HuH-7 (cell line): ENCODE results near the gene UBE2H.
A peak's percentile ranks its signal among the peaks of the same experiment; 100 is the strongest.
"Not testable (repeated sequence)": the region's sequence is repeated elsewhere in the genome, so short reads cannot be mapped to it uniquely, and the experiment has no call there.

ENCODE experiments used
- DNase-seq: peaks from one replicate; pipeline ENCODE4 v3.0.0; 2011; ENCODE audit warnings: low spot score

Gene UBE2H

DNA sequence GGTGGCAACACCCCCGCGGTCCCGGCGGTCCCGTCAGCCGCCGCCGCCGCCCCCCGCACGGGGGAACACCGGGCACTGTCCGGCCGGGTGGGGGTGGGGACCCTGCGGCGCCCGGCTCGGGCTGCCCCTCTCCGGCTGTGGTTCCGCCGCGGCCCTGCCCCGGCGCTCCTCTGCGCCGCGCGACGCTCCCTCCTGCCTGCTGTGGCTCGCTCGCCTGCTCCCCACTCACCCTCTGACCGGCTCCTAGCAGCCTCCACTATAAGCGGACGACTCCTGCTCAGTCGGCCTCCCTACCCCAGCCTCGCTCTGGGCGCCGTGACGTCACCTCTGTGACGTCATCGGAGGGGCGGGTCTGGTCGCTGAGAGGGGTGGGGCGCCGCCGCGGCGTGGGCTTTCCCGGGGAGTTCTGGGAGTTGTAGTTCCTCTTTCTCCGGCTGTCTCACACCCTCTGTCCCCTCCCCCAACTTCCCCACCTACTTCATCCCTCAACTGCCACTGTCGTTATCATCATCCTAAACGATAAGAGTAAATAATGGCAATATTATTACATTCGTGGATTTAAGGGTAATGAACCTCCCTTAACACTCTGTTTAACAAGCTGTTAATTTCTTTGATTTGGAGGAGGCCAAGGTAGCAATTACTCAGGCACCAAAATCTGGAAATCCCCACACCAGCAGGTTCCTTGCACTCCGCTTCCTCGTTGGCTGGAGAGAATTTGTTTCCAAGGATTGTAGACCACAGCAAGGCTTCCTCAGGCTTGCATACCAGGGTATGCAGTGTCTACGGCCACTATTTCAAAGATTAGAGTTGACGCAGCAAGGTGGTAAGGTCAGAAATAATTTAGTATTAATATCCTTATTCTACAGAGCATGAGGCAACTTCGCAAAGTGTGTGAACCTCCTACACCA lies at the start of gene UBE2H:
UBE2H (minus strand) TSS at position 308 of the 908 bp plus-strand sequence. CDS start 405 bp downstream, outside the sequence.
- peak; percentile 94 for DNase-seq

DNA sequence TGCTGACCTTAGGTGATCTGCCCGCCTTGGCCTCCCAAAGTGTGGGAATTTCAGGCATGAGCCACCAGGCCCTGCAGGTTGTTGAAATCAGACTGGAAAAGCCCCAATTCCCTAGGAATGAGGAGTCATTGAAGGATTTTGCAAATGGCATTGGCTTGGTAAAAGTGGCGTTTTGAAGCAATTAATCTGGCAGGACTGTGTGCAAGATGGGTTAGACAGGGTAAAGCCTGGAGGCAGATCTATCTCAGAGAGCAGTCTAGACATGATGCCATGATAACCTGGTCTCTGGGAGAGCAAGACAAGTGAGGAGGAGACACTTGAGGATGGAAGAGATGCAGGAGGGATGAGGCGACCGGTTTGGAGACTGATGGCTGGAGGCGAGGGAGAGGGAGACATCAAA lies 45.7 kb upstream of the UBE2H start:
- no peak for DNase-seq

DNA sequence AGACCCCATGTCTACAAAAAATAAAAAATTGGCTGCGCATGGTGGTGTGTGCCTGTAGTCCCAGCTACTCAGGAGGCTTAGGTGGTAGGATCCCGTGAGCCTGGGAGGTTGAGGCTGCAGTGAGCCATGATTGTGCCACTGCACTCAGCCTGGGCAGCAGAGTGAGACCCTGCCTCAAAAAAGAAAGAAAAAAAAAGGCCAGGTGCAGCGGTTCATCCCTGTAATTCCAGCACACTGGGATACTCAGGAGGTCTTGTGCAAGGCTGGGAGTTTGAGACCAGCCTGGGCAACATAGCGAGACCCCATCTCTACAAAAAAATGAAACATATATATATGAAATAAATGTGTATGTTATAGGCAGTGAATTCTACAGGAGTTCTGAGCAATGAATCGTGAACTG lies 44.5 kb upstream of the UBE2H start:
- no peak for DNase-seq

DNA sequence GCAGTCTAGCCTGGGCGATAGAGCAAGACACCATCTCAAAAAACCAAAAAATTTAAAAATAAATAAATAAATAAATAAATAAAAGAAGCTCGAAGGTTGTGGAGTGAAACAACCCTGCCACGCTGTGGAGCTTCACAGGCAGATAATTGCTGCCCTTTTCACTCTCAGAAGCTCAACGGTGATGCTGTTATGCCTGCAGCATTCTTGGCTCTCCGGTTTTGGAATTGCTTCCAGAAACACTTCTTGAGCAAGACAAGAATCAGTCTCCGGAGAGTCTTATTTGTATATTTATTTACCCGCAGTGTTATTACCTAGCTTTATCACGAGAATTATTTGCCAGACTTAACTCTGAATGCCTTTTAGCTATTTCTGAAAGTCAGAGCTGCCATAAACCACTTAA lies 40.5 kb upstream of the UBE2H start:
- no peak for DNase-seq

DNA sequence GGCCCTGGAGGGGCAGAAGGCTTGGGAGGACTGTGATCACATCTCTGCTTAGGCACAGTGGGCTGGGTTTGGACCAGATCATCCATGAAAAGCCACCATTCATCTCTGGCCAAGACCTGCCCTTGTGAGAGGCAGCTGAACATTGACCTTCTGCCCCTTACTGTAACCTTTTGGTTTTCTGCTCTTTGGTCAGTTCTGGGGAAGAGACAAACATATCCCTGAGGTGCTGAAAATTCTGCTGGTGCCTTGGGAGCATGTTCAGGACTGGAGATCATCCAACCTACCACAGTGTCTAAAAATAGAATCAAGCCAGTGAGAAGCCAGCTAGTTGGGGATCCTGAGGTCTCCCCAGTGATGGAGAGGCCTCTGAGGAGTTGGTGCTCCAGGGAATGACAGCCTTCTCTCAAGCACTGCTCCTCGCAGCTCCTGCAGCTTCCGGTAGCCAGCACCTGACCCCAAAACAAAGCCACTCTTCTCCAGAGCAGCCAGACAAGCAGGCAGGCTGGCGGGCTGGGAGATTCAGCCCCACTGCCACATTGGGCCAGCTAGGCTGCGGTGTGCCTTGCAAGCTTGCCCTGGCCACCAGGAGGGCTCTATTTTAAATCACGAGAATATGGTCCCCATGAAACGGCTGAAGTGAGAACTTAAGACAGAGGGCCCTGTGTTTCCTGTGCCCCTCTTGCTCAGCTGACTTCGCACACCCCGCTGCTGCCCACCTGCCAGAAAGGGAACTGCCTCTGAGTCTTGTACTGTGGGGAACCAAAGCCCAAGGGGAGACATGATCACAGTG lies 37.8 kb upstream of the UBE2H start:
- DNase-seq, result no peak

DNA sequence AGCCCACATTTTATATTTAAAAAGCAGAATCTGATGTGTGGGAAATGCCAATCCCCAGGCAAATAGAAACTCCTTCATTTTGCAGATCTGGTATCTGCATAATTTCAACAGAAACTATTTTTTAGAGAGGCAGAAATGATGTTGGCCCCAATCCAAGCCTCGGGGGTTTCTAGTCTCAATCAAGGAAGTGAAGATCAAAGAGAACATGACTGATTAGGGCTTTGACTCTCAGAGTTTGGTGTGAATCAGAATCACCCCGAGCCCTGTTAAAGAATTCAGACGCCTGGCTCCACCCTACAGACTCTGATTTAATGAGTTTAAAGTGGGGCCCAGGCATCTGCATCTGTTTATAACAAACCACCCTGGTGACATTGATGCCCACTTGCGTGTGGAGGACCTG lies 36.7 kb upstream of the UBE2H start:
- no peak for DNase-seq

DNA sequence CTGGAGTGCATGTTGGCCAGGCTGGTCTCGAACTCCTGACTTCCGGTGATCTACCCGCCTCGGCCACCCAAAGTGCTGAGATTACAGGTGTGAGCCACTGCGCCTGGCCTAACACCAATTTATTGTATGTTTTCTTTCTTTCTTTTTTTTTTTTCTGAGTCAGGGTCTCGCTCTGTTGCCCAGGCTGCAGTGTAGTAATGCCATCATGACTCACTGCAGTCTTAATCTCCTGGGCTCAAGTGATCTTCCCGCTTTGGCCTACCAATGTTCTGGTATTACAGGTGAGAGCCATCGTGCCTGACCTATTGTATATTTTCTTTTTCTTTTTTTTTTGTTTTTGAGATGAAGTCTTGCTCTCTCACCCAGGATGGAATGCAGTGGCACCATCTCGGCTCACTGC lies 33.8 kb upstream of the UBE2H start:
- no peak for DNase-seq

DNA sequence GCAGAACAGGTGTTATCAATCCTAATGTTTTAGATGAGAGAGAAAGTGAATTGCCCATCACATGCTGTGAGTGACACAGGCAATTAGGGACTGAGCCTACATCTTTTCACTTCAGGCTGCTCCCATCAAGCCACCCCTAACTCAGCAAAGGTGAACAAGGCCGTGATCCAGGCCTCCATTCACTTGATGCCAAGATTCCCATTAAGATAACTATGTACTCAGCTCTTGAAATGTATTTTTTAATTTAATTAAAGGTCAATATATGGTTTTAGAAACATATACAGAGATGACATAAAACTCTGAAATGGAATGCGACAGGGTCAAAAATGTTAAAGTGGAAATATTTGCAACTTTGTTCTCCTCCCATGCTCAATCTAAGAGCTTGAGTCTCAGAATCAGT lies 27.9 kb upstream of the UBE2H start:
- DNase-seq, result no peak

DNA sequence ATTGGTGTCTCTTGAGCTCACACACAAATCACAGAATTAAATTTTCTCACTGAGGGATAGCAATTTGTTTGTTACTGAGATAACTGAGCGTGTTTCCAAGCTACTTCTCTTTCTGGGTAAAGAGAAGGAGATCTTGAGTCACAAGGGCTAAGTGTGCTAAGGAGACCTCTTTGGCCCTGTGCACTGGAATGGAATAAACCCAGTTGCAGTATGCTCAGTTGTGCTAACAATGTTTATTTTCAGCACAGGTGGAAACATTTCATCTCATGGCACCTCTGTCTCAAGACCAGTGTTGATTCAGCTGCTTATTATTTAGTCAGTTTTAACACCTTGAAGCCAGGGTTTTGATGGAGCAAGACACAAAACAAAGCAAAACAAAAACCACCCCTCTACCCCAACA lies 22.5 kb upstream of the UBE2H start:
- no peak for DNase-seq

DNA sequence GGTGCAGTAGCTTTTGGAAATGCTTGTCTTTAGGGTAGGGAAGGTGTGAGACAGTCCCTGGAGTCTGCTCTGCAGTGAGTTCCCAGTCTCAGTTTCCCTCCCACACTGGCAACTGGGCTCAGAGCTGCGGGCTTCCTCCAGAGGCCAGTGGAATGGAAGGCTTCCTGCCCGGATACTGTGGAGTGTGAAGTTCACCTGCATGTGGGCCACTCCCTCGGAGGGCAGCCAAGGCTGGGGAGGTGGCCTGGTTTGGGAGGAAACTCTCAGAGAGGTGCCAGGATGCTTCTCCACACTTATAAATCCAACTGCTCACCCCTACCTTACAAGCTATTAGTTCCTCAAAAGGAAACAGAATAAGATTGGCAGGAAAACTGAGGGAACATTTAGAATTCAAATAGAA lies 18.1 kb upstream of the UBE2H start:
- no peak for DNase-seq

DNA sequence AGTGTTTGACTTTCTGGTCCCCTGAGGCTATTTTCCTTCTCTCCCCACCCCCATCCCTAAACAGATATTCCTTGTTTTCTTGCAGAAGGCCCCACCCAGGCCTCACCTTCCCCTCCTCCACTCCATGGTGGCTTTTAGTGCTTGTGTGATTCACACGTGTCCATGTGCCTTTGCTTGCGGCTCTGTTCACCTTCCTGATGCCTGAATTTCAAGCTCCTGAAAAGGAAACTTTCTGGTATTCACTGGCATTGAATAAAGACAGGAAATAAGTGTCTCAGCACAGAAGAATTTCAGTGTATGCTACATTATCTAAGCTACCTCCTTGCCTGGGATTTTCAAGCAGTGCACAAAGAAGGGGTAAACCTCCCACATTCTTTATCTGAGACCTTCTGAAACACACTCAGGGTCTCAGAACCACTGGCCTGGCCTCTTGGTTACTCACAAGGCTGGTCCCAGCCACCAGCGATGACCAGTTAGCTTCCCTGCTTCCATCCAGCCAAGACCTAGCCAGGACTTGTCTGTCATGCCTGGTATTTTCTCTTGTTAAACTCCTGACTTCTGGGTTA lies 17.2 kb upstream of the UBE2H start:
- no peak for DNase-seq

DNA sequence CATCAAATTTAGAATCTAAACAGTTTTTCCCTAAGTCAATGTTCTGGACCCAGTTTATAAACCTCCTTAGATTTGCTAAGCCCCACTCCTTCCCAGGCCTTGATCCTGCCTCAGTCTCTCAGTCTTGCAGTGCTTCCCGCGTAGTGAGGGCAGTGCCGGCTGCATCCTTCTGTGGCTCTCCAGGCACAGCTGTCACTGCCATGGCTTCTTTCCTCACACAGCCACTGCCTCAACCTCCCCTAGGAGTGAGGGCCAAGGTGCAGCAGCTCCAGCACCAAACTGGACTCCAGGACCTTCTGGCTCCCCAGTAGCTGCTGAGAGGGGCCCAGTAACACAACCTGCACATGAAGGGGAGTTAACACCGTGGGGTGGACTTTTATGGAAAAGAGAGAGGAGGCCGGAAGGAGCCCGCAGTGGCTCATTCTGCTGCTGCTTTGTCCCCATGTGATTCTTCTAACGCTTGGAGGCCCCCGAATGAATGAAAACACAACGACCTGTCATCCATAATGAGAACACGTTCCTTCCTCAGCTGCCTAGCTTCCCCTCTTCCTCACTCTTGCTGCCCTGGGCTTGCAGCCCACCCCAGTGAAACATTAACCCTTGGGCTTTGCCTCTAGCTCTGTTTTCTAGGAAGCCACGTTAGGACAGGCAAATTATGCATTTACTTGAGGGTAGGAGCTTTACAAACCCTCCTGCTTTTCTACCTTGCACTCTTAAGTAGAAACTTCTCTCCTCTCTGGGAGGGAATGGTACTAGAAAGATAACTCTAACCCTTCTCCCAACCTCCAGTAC lies 16.0 kb upstream of the UBE2H start:
- DNase-seq, result no peak

DNA sequence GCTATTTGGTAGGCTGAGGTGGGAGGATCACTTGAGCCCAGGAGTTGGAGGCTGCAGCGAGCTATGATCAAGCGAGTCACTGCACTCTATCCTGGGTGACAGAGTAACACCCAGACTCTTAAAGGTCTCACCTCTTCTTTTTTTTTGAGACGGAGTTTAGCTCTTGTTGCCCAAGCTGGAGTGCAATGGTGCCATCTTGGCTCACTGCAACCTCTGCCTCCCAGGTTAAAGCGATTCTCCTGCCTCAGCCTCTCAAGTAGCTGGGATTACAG lies 7.4 kb upstream of the UBE2H start:
- not testable (repeated sequence) for DNase-seq

DNA sequence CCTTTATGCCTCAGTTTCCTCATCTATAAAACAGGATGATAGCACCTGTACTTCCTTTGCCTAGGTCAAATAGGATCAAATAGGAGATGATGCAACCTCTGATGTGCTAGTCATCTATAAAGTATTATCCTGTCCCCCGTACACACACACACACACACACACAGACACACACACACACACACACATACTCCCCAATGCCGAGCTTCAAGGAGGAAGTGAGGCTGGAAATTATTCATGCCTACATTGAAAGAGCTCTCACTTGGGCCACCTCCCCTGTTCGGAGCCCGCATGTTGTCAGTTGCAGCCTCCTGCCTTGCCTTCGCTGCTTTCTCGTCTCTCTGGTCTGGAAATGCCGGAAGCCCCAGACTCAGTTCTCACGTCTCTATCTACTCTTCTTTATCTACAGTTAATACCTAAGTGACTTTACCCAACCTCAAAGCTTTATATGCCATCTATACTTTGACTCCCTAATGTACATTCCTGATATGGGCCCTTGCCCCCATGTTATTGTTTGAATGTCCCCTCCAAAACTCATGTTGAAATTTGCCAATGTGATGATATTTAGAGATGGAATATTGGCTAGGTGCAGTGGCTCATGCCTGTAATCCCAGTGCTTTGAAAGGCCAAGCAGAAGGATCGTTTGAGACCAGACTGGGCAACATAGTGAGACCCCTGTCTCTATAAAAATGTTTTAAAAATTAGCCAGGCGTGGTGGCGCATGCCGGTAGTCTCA lies 6.9 kb upstream of the UBE2H start:
- DNase-seq, result no peak

DNA sequence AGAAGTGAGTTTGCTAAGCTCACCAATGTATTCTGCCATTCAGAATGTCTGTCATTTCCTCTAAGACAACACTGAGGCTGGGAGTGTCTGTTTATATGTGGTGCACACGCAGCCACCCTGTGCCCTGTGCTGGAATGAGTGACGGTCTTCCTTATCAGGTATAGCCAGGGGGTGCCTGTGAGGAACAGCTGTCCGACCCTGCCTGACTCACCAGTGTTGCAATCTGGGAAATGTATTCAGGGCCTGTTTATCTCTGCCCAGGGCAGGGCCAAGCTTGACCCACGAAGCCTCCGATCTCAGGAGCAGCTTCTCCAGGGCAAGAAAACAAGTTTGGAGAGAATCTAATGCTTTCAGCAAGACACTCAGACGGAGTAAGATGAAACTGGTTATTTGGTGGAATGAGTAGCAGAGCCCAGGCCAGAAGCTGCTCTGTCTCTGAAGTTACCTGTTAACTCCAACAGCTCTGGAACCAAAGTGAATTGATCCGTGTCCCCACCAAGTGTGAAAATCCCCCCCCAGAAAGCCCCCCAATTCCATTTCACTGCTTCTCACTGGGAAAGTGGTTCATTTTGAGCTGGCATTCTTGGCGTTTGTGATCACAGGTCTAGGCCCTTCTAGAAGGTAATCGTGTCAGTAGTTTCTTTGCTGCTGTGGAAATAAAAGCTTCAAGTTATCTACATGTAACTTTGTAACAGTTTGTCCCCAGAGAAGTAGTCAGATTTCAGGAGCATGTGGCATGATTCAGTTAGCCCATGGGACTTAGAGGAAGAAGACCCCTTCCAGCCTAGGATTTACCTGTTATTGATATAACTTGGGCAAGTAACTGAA lies 6.1 kb upstream of the UBE2H start:
- peak; percentile 84 for DNase-seq

DNA sequence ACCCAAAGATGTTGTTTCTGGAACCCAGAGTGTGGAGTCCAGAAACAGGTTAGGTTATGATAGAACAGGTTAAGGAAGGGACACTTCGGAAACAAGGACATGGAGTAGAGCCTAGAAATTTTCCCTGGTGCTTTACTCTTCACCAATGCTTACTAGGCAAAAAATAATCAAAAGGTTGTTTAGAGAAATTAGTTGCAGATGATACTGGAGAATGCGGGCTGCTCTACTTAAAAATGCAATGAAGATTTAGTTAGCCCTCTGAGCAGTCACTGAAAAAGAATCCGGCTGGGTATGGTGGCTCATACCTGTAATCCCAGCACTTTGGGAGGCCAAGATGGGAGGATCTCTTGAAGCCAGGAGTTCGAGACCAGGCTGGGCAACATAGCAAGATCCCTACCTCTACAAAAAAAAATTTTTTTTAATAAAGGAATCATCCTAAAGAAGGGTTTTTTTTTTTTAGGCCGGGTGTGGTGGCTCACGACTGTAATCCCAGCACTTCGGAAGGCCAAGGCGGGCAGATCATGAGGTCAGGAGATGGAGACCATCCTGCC lies 3.3 kb upstream of the UBE2H start:
- no peak for DNase-seq

DNA sequence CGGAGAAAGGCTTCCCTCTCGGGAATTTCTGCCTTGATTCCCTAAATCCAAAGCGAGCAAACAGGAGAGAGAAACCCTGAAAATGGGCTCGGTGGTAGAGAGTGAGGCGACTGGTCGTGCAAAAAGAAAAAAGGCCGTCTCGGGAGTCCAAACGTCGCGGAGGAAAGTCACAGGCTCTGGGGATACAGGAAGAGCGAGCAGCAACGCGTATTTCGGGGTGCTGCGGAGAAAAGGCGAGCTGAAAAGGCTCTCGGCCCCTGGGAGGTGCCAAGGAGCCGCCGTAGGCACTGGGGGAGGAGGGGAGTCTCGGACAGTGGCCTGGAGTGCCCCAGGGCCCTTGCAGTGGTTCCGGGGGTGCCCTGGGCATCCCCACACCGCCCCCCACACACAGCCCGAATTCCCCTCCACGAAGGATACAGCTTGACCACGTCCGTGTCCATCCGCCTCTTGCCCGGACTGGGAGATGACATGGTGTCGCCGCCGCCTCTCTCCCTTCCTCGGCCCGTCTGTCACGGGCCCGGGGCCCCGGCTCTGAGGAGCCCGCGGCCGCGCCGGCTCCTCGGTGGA lies 591 bp downstream of the UBE2H start:
- no peak for DNase-seq

DNA sequence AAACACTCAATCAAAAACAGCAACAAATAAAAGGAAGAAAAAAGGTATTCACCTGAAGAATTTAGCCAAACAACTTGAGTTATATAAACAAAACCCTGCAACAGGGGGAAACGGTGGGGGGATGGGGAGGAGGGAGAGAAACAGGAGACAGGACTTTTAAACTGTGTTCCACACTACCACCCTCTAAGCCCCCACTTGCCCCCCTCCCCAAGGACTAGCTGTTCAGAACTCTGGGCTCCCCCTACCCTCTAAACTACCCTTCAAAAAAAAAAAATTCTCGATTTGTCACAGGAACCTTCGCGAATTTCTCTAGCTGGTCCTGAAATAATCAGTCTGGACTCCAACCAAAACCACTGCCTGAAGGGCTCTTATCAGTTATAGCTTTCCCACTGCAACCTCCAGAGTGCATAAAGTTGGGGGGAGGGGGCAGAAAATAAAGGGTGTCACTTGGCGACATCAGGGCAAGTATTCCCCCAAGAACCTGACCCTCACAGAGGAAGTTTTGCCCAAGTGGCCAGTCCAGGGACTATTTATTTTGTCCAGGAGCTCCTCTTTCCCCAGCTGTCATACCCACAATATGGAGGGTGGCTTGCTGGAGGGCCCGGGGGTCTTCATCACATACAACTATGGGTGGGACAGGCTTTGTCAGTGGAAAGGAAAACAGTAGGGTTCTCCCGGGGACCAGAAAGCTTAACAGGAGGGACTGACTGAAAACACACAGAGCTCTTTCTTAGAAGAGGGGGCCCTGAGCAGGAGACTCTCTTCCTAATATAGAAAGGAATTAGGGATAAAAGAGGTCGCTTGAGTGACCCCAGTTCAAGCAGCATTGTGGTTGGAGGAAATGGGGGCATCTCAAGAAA lies 1.3 kb downstream of the UBE2H start:
- DNase-seq, result no peak

DNA sequence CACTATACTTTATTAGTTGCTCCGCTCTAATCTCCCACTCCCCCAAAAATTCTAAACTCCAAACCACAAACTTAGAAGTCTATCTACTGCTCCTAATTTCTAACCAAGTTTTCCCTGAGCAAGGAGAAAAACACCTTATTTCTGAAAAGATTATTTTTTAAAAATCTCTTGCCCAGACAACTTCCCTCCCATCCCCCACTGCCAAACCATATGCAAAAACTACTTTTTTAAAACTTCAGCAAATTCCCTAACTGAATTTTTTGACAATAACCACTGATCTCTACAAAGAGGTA lies 1.9 kb downstream of the UBE2H start:
- no peak for DNase-seq
